WERI-Rb-1 (cell line): Measurements from ENCODE around the gene AP1M1.

ENCODE experiments used
- DNase-seq: peaks from one replicate; pipeline ENCODE4 v3.0.0-alpha.2; 2020
- H3K27ac ChIP-seq: fragments of 250-450 bp; sonication (Bioruptor Pico); 2 replicates; pipeline ENCODE4 v1.5.1; 2020; ENCODE audit warnings: mild to moderate bottlenecking, moderate library complexity
- H3K27me3 ChIP-seq: fragments of 250-450 bp; sonication (Bioruptor Pico); 2 replicates; pipeline ENCODE4 v1.5.1; 2021; ENCODE audit warnings: mild to moderate bottlenecking, low read depth, moderate library complexity; ENCODE audit not compliant: insufficient read depth, severe bottlenecking
- H3K36me3 ChIP-seq: fragments of 250-450 bp; sonication (Bioruptor Pico); 2 replicates; pipeline ENCODE4 v1.5.1; 2020; ENCODE audit warnings: mild to moderate bottlenecking, moderate library complexity
- H3K4me3 ChIP-seq: 2 replicates; pipeline ENCODE4 v1.5.1; 2011; ENCODE audit warnings: low read depth, mild to moderate bottlenecking, control low read depth, low read length
- H3K9me3 ChIP-seq: fragments of 250-450 bp; sonication (Bioruptor Pico); 2 replicates; pipeline ENCODE4 v1.5.1; 2021; ENCODE audit warnings: mild to moderate bottlenecking, moderate library complexity; ENCODE audit not compliant: severe bottlenecking
- CTCF ChIP-seq: IDR thresholded peaks from 2 replicates; pipeline ENCODE4 v1.5.1; 2011; ENCODE audit warnings: low read depth, mild to moderate bottlenecking, control low read depth, inconsistent platforms, low read length

AP1M1 gene

DNA sequence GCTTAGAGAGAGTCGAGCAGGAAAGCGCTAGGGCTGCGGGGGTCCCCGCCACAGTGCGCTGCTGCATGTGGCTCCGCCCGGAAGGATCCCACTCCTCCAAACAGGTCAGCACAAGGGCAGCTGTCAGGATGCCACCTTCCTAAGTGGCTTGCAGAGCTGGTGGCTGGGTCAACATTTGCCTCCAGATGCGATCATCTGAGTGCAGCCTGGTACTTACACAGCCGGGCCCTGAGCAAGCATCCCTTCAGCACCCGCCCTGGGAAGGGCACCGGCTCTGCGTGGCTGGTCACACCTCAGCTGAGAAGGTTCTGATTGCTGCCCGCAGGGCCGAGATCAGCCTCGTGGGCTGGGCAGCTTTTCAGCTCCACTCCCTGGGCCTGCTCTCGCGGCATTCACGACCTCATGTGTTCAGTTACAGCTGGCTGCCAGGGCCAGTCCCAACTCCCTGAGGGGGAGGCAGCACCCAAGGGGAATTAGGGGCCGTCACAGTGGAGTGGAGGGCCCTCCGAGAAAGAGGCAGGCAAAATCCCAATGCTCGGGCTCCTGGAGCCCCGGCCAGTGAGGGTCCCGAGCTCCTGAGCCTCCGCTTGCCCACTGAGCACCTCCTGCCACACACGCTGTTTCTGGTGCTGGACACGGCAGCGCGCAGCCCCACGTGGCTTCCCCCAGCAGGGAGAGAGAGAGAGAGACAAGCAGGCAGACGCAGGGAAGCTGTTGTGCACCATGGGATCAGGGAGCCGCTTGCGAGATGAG lies 26.8 kb downstream of the AP1M1 start:
- DNase-seq: no peak
- H3K27ac ChIP-seq: no peak overlapping the region
- H3K27me3 ChIP-seq: no peaks in the 10 kb centered on the region
- H3K4me3 ChIP-seq: no peak overlapping the region
- TF ChIP-seq CTCF: no peak
- peaks cover 8% of the 10 kb centered on the region for H3K9me3 ChIP-seq
- H3K36me3 ChIP-seq: peaks cover 40% of the 10 kb centered on the region

GRCh38 chr19:16225279-16226183 lies 27.8 kb downstream of the AP1M1 start:
- Histone ChIP-seq H3K9me3 (peaks cover 5% of the 10 kb centered on the region), H3K4me3 (no peak overlapping the region), H3K36me3 (peaks cover 33% of the 10 kb centered on the region), H3K27me3 (no peaks in the 10 kb centered on the region), H3K27ac (no peak overlapping the region)
- no peak for DNase-seq
- TF ChIP-seq CTCF: no peak

DNA sequence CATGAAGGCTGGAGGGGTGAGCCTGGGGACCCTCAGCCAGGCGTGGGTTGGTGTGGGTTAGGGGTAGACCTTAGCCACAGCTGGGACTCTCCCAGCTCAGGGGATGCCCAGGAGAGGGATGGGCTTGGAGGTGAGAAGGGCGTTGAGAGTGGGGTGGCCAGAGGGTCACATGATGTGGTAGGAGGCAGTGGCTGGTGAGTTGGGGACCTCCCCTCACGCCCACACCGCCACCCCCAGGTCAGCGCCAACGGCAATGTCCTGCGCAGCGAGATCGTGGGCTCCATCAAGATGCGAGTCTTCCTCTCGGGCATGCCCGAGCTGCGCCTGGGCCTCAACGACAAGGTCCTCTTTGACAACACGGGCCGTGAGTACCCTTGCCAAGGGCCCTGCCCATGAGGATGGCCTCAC lies 28.5 kb downstream of the AP1M1 start:
- no peak for DNase-seq
- no peak overlapping the region for H3K27ac ChIP-seq
- no peak overlapping the region for H3K4me3 ChIP-seq
- no peaks in the 10 kb centered on the region for H3K27me3 ChIP-seq
- peaks cover 30% of the 10 kb centered on the region for H3K36me3 ChIP-seq
- no peaks in the 10 kb centered on the region for H3K9me3 ChIP-seq
- TF ChIP-seq CTCF: no peak

DNA sequence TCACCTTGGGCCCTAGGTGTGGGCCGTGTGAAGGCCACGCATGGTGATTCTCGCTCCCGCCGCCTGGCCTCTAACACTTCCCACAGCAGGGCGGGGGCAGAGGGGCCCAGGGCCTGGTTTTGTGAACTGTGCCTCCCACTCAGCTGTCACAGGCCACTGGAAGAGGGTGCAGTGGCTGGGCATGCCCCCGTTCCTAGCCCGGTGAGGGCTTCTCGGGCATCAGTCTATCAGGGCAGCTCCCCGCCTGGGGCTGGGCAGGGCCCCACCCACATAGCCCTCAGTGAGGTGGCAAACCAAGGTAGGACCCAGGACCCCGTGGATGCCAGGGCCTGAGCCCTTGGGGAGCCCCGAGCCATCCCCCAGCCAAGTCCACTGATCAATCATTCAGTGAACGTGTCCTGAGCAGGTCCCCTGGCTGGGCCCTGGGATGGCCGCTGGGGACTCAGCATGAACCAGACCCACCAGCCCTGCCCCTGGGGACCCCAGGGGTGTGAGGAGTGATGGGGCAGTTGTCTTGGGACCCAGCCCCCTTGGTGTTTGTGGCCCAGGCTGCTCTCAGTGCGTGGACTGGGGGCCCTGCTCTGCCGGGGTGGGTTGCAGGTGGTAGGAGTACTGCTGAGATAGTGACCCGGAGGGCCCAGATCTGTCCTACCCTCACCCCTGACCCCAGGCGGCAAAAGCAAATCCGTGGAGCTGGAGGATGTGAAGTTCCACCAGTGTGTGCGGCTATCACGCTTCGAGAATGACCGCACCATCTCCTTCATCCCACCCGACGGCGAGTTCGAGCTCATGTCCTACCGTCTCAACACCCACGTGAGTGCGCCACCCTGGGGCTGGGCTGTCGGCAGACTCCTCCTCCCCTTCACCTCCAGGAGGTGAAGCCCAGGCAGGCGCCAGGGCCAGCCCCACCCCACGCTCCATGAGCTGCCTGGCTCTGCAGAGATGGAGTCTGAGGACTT lies 29.4 kb downstream of the AP1M1 start:
- H3K4me3 ChIP-seq: no peak overlapping the region
- TF ChIP-seq CTCF: no peak
- no peaks in the 10 kb centered on the region for H3K27me3 ChIP-seq
- H3K9me3 ChIP-seq: no peaks in the 10 kb centered on the region
- DNase-seq: no peak
- peaks cover 23% of the 10 kb centered on the region for H3K36me3 ChIP-seq
- H3K27ac ChIP-seq: no peak overlapping the region

DNA sequence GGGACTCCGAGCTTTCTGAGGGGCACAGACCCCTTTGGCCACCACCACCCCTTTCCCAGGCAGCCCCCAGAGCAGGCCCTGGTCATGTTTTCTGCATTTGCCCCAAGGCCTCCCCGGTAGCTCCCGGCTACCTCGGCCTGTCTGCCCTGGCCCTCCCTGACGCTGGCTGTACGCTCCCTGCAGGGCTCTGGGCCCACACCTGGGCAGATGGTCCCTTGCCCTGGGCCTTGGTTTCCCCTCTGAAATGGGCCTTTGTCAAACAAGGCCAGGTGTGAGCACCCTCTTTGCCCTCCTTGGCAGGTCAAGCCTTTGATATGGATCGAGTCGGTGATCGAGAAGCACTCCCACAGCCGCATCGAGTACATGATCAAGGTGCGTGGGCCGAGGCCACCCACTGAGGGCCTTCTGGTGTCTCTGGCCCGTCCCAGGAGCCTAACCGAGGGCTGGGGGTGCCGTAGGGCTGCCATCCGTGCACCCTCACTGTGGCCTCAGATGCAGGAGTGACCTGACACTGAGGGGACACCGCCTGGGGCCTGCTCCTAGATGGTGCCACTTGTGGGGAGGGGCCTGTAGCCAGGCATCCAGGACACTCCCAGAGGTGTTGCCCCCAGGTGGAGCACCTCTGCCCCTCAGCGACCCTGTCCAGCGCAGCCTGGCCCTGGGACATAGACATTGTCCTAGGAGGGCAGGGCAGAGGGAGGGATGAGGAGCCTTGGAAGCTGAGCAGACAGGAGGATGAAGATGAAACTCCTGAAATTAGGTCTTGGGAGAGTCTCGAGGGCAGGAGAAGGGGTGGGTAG lies 30.3 kb downstream of the AP1M1 start:
- H3K4me3 ChIP-seq: no peak overlapping the region
- no peak for DNase-seq
- no peak for TF ChIP-seq CTCF
- no peak overlapping the region for H3K27ac ChIP-seq
- no peaks in the 10 kb centered on the region for H3K9me3 ChIP-seq
- no peaks in the 10 kb centered on the region for H3K27me3 ChIP-seq
- peaks cover 16% of the 10 kb centered on the region for H3K36me3 ChIP-seq
